ENCODE results near the gene STAT4. TPM values are rescaled to one million over a fixed set of nuclear protein-coding genes. Genes with fewer than 3 reads are reported as not detected.

The STAT4 gene
- total RNA-seq, 1 donor, result 163 TPM

- Histone ChIP-seq H3K4me3 (ENCODE audit: low read length) (no peak overlapping the region), H3K27me3 (ENCODE audit: insufficient read depth, low read length) (no peaks in the 10 kb centered on the region), H3K4me1 (ENCODE audit: insufficient read depth, low read length) (peaks cover 39% of the 10 kb centered on the region), H3K9me3 (ENCODE audit: low read depth, low read length) (no peaks in the 10 kb centered on the region)
These were observed 89.3 kb downstream of the STAT4 start for GRCh38 chr2:191061381-191061980.

- no peak overlapping the region for H3K4me3 ChIP-seq (ENCODE audit: low read length)
- H3K4me1 ChIP-seq (ENCODE audit: insufficient read depth, low read length), result peaks cover 32% of the 10 kb centered on the region
- no peaks in the 10 kb centered on the region for H3K9me3 ChIP-seq (ENCODE audit: low read depth, low read length)
- no peaks in the 10 kb centered on the region for H3K27me3 ChIP-seq (ENCODE audit: insufficient read depth, low read length)
These were observed 91.5 kb downstream of the STAT4 start for GRCh38 chr2:191059308-191059707.

- no peaks in the 10 kb centered on the region for H3K9me3 ChIP-seq (ENCODE audit: low read depth, low read length)
- H3K27me3 ChIP-seq (ENCODE audit: insufficient read depth, low read length), result no peaks in the 10 kb centered on the region
- H3K4me1 ChIP-seq (ENCODE audit: insufficient read depth, low read length), result peaks cover 23% of the 10 kb centered on the region
- H3K4me3 ChIP-seq (ENCODE audit: low read length), result no peak overlapping the region
These were observed 94.6 kb downstream of the STAT4 start for GRCh38 chr2:191056228-191056627.

- H3K4me1 ChIP-seq (ENCODE audit: insufficient read depth, low read length), result peaks cover 21% of the 10 kb centered on the region
- no peak overlapping the region for H3K4me3 ChIP-seq (ENCODE audit: low read length)
- no peaks in the 10 kb centered on the region for H3K27me3 ChIP-seq (ENCODE audit: insufficient read depth, low read length)
- no peaks in the 10 kb centered on the region for H3K9me3 ChIP-seq (ENCODE audit: low read depth, low read length)
These were observed 97.5 kb downstream of the STAT4 start for GRCh38 chr2:191053256-191053655.

- Histone ChIP-seq H3K4me3 (ENCODE audit: low read length) (no peak overlapping the region), H3K4me1 (ENCODE audit: insufficient read depth, low read length) (peaks cover 20% of the 10 kb centered on the region), H3K9me3 (ENCODE audit: low read depth, low read length) (no peaks in the 10 kb centered on the region), H3K27me3 (ENCODE audit: insufficient read depth, low read length) (no peaks in the 10 kb centered on the region)
These were observed 98.7 kb downstream of the STAT4 start for GRCh38 chr2:191051825-191052778.

- Histone ChIP-seq H3K4me3 (ENCODE audit: low read length) (no peak overlapping the region), H3K27me3 (ENCODE audit: insufficient read depth, low read length) (no peaks in the 10 kb centered on the region), H3K4me1 (ENCODE audit: insufficient read depth, low read length) (peaks cover 13% of the 10 kb centered on the region), H3K9me3 (ENCODE audit: low read depth, low read length) (no peaks in the 10 kb centered on the region)
These were observed 99.6 kb downstream of the STAT4 start for GRCh38 chr2:191051177-191051576.

GRCh38 chr2:191050640-191050987, 100.2 kb downstream of the STAT4 start:
- Histone ChIP-seq H3K27me3 (ENCODE audit: insufficient read depth, low read length) (no peaks in the 10 kb centered on the region), H3K4me1 (ENCODE audit: insufficient read depth, low read length) (peaks cover 11% of the 10 kb centered on the region), H3K4me3 (ENCODE audit: low read length) (no peak overlapping the region), H3K9me3 (ENCODE audit: low read depth, low read length) (no peaks in the 10 kb centered on the region)

GRCh38 chr2:191049728-191050639, 100.8 kb downstream of the STAT4 start:
- Histone ChIP-seq H3K9me3 (ENCODE audit: low read depth, low read length) (no peaks in the 10 kb centered on the region), H3K4me3 (ENCODE audit: low read length) (no peak overlapping the region), H3K27me3 (ENCODE audit: insufficient read depth, low read length) (no peaks in the 10 kb centered on the region), H3K4me1 (ENCODE audit: insufficient read depth, low read length) (peaks cover 11% of the 10 kb centered on the region)

- Histone ChIP-seq H3K9me3 (ENCODE audit: low read depth, low read length) (no peaks in the 10 kb centered on the region), H3K4me1 (ENCODE audit: insufficient read depth, low read length) (peaks cover 11% of the 10 kb centered on the region), H3K4me3 (ENCODE audit: low read length) (no peak overlapping the region), H3K27me3 (ENCODE audit: insufficient read depth, low read length) (no peaks in the 10 kb centered on the region)
These were observed 102.7 kb downstream of the STAT4 start for GRCh38 chr2:191048073-191048472.

GRCh38 chr2:191045141-191045540, 105.7 kb downstream of the STAT4 start:
- Histone ChIP-seq H3K27me3 (ENCODE audit: insufficient read depth, low read length) (no peaks in the 10 kb centered on the region), H3K4me3 (ENCODE audit: low read length) (no peak overlapping the region), H3K4me1 (ENCODE audit: insufficient read depth, low read length) (no peaks in the 10 kb centered on the region), H3K9me3 (ENCODE audit: low read depth, low read length) (no peaks in the 10 kb centered on the region)

- H3K4me3 ChIP-seq (ENCODE audit: low read length), result no peak overlapping the region
- no peaks in the 10 kb centered on the region for H3K9me3 ChIP-seq (ENCODE audit: low read depth, low read length)
- peaks cover 9% of the 10 kb centered on the region for H3K4me1 ChIP-seq (ENCODE audit: insufficient read depth, low read length)
- H3K27me3 ChIP-seq (ENCODE audit: insufficient read depth, low read length), result no peaks in the 10 kb centered on the region
These were observed 107.4 kb downstream of the STAT4 start for GRCh38 chr2:191043438-191043837.

GRCh38 chr2:191041418-191042161, 109.2 kb downstream of the STAT4 start:
- Histone ChIP-seq H3K9me3 (ENCODE audit: low read depth, low read length) (no peaks in the 10 kb centered on the region), H3K4me1 (ENCODE audit: insufficient read depth, low read length) (peaks cover 20% of the 10 kb centered on the region), H3K27me3 (ENCODE audit: insufficient read depth, low read length) (no peaks in the 10 kb centered on the region), H3K4me3 (ENCODE audit: low read length) (no peak overlapping the region)

GRCh38 chr2:191039616-191040015, 111.2 kb downstream of the STAT4 start:
- Histone ChIP-seq H3K9me3 (ENCODE audit: low read depth, low read length) (no peaks in the 10 kb centered on the region), H3K4me3 (ENCODE audit: low read length) (no peak overlapping the region), H3K4me1 (ENCODE audit: insufficient read depth, low read length) (peaks cover 20% of the 10 kb centered on the region), H3K27me3 (ENCODE audit: insufficient read depth, low read length) (no peaks in the 10 kb centered on the region)

- Histone ChIP-seq H3K4me1 (ENCODE audit: insufficient read depth, low read length) (peaks cover 20% of the 10 kb centered on the region), H3K27me3 (ENCODE audit: insufficient read depth, low read length) (no peaks in the 10 kb centered on the region), H3K4me3 (ENCODE audit: low read length) (no peak overlapping the region)
These were observed 112.1 kb downstream of the STAT4 start for GRCh38 chr2:191038741-191039140.

More at GRCh38 chr2:191038741-191039140, 112.1 kb downstream of the STAT4 start:
- no peaks in the 10 kb centered on the region for H3K9me3 ChIP-seq (ENCODE audit: low read depth, low read length)

Measured in mononuclear cell (primary cell).